Measurements from ENCODE around the gene NGEF. TPM values are rescaled to one million over a fixed set of nuclear protein-coding genes. Genes with fewer than 3 reads are reported as not detected.
A peak's percentile ranks its signal among the peaks of the same experiment; 100 is the strongest.

NGEF gene
- polyA plus RNA-seq, 1 of the 3 experiments (the other 2 are of a cell fraction) = 1.4 TPM

- TF ChIP-seq IRF3 (IDR thresholded peaks at IDR 0.05; ENCODE audit: low read depth, low read length) (no peak), SIN3A (IDR thresholded peaks at IDR 0.05; ENCODE audit: borderline replicate concordance, low read depth, low read length) (no peak), MAX (IDR thresholded peaks at IDR 0.05; ENCODE audit: low read depth) (no peak), NRF1 (IDR thresholded peaks at IDR 0.05; ENCODE audit: low read depth, low read length) (no peak), USF2 (IDR thresholded peaks at IDR 0.05; ENCODE audit: borderline replicate concordance, low read depth, low read length) (no peak), TAF1 (IDR thresholded peaks at IDR 0.05; ENCODE audit: borderline replicate concordance, low read depth, low read length) (no peak), POLR2AphosphoS5 (IDR thresholded peaks at IDR 0.05; ENCODE audit: low read depth, low read length) (no peak), FOSL2 (IDR thresholded peaks at IDR 0.05; ENCODE audit: borderline replicate concordance, low read depth) (no peak), YY1 (IDR thresholded peaks at IDR 0.05; ENCODE audit: low read depth) (no peak), TEAD4 (IDR thresholded peaks at IDR 0.05; ENCODE audit: borderline replicate concordance, insufficient read depth) (no peak), ELF1 (IDR thresholded peaks at IDR 0.05) (no peak), MEF2A (IDR thresholded peaks at IDR 0.05; ENCODE audit: borderline replicate concordance, low read depth) (no peak), JUND (IDR thresholded peaks at IDR 0.05) (no peak)
- CTCF ChIA-PET = interaction anchor here (1.1 to 2.2 kb wide), 4 partner anchors 10 to 179 kb away, joined by 3 to 10 read pairs (median 6); no protein-coding TSS in a partner anchor
Observed at GRCh38 chr2:232874677-232875223, 138.3 kb downstream of the NGEF start.

GRCh38 chr2:232873909-232874641, 139.0 kb downstream of the NGEF start:
- no peak for DNase-seq
- 97% methylated on average over 6 of the region's 6 CpGs for WGBS (ENCODE audit: low lambda C conversion rate)
- Histone ChIP-seq H3F3A (replicated peaks; ENCODE audit: insufficient read depth) (no peaks in the 10 kb centered on the region), H3K4me3 (ENCODE audit: low read depth in 2 of 2, low read length in 1 of 2) (no peak overlapping the region), H3K27ac (ENCODE audit: low read depth in 2 of 2, low read length in 1 of 2) (no peak overlapping the region), H3K36me3 (replicated peaks in 1 of 2; ENCODE audit: control insufficient read depth in 1 of 2, insufficient read depth in 2 of 2, low read length in 1 of 2) (no peaks in the 10 kb centered on the region), H3K4me2 (no peak overlapping the region), H3K9me3 (no peaks in the 10 kb centered on the region), H3K9ac (no peak overlapping the region), H2AFZ (ENCODE audit: low read depth) (no peak overlapping the region), H3K27me3 (ENCODE audit: insufficient read depth) (no peaks in the 10 kb centered on the region), H4K20me1 (ENCODE audit: insufficient read depth) (no peaks in the 10 kb centered on the region), H3K79me2 (ENCODE audit: insufficient read depth) (no peaks in the 10 kb centered on the region), H3K9me2 (no peaks in the 10 kb centered on the region), H3K4me1 (ENCODE audit: control insufficient read depth in 1 of 2, insufficient read depth in 2 of 2, low read depth in 1 of 2, low read length in 1 of 2) (peaks cover 0 to 10% of the 10 kb centered on the region in 2 experiments; a peak in 1 of 4 replicates)
- TF ChIP-seq TEAD4 (IDR thresholded peaks at IDR 0.05; ENCODE audit: borderline replicate concordance, insufficient read depth) = no peak
- TF ChIP-seq MXI1 (IDR thresholded peaks at IDR 0.05; ENCODE audit: low read depth, low read length) = no peak
- TF ChIP-seq RAD21 (IDR thresholded peaks at IDR 0.05; ENCODE audit: low read length) = no peak
- no peak for TF ChIP-seq RCOR1 (IDR thresholded peaks at IDR 0.05; ENCODE audit: low read length)
- ChIA-PET CTCF (interaction anchor here (0.6 to 2.2 kb wide), 5 partner anchors 8 to 180 kb away, joined by 3 to 10 read pairs (median 6); no protein-coding TSS in a partner anchor), POLR2A (no interaction called here)

More at GRCh38 chr2:232874677-232875223, 138.3 kb downstream of the NGEF start:
- Histone ChIP-seq H3K9me2 (no peaks in the 10 kb centered on the region), H3K79me2 (ENCODE audit: insufficient read depth) (no peaks in the 10 kb centered on the region), H3K27me3 (ENCODE audit: insufficient read depth) (no peaks in the 10 kb centered on the region), H3K9me3 (no peaks in the 10 kb centered on the region), H3K4me1 (ENCODE audit: control insufficient read depth in 1 of 2, insufficient read depth in 2 of 2, low read depth in 1 of 2, low read length in 1 of 2) (peaks cover 0 to 10% of the 10 kb centered on the region in 2 experiments; a peak in 1 of 4 replicates), H4K20me1 (ENCODE audit: insufficient read depth) (no peaks in the 10 kb centered on the region), H3F3A (replicated peaks; ENCODE audit: insufficient read depth) (no peaks in the 10 kb centered on the region), H3K4me2 (no peak overlapping the region), H3K4me3 (ENCODE audit: low read depth in 2 of 2, low read length in 1 of 2) (no peak overlapping the region), H3K9ac (no peak overlapping the region), H3K27ac (ENCODE audit: low read depth in 2 of 2, low read length in 1 of 2) (no peak overlapping the region), H3K36me3 (replicated peaks in 1 of 2; ENCODE audit: control insufficient read depth in 1 of 2, insufficient read depth in 2 of 2, low read length in 1 of 2) (no peaks in the 10 kb centered on the region), H2AFZ (ENCODE audit: low read depth) (no peak overlapping the region)
- 96% methylated on average over 10 of the region's 16 CpGs for WGBS (ENCODE audit: low lambda C conversion rate)
- POLR2A ChIA-PET = no interaction called here
- peak; percentile 13 for DNase-seq
